ENCODE measurements around the gene PIWIL1.

- TF ChIP-seq SUZ12 (IDR thresholded peaks at IDR 0.05; ENCODE audit: extremely low read depth, insufficient read depth, insufficient read length) (no peak), ZNF274 (IDR thresholded peaks at IDR 0.05; ENCODE audit: low read depth, low read length) (no peak), YY1 (IDR thresholded peaks at IDR 0.05; ENCODE audit: insufficient read depth, insufficient read length) (no peak)
Measured at GRCh38 chr12:130384234-130384633, 46.5 kb downstream of the PIWIL1 start.

Data from NT2/D1 (cell line).